H9 (cell line): Measurements from ENCODE around the gene NUDT7. TPM values are rescaled to one million over a fixed set of nuclear protein-coding genes. Genes with fewer than 3 reads are reported as not detected.

Experiments used
- DNase-seq: peaks from one replicate; pipeline ENCODE4 v3.0.0-alpha.2; 2017
- H2AFZ ChIP-seq: one replicate; pipeline ENCODE4 v1.6.1; 2013; ENCODE audit warnings: mild to moderate bottlenecking, low read length, control low read depth, moderate library complexity
- H2AK5ac ChIP-seq: 2 replicates; pipeline ENCODE4 v1.6.1; 2013; ENCODE audit warnings: low read length, control low read depth, mixed read lengths; ENCODE audit not compliant: insufficient read length
- H2BK120ac ChIP-seq: one replicate; pipeline ENCODE4 v1.6.1; 2013; ENCODE audit warnings: low read depth, mild to moderate bottlenecking, low read length, control low read depth, inconsistent platforms; ENCODE audit not compliant: poor library complexity, severe bottlenecking
- H2BK12ac ChIP-seq: 2 replicates; pipeline ENCODE4 v1.6.1; 2013; ENCODE audit warnings: low read length, control low read depth, mixed read lengths, low read depth; ENCODE audit not compliant: insufficient read length
- H2BK15ac ChIP-seq: 2 replicates; pipeline ENCODE4 v1.6.1; 2013; ENCODE audit warnings: low read depth, low read length, control low read depth
- H2BK20ac ChIP-seq: one replicate; pipeline ENCODE4 v1.6.1; 2013; ENCODE audit warnings: low read depth, mild to moderate bottlenecking, low read length, control low read depth, inconsistent platforms; ENCODE audit not compliant: poor library complexity, severe bottlenecking
- H2BK5ac ChIP-seq: 2 replicates; pipeline ENCODE4 v1.6.1; 2013; ENCODE audit warnings: low read length, control low read depth, mixed read lengths; ENCODE audit not compliant: insufficient read length
- H3K14ac ChIP-seq: 2 replicates; pipeline ENCODE4 v1.6.1; 2013; ENCODE audit warnings: low read length, control low read depth; ENCODE audit not compliant: insufficient read depth
- H3K18ac ChIP-seq: 2 replicates; pipeline ENCODE4 v1.6.1; 2013; ENCODE audit warnings: low read depth, mild to moderate bottlenecking, mixed read lengths, low read length, control low read depth; ENCODE audit not compliant: insufficient read length
- H3K23ac ChIP-seq: 2 replicates; pipeline ENCODE4 v1.6.1; 2013; ENCODE audit warnings: low read length, control low read depth, mixed read lengths, low read depth; ENCODE audit not compliant: insufficient read length
- H3K23me2 ChIP-seq: 2 replicates; pipeline ENCODE4 v1.6.1; 2013; ENCODE audit warnings: low read depth, mild to moderate bottlenecking, mixed read lengths, low read length, control low read depth; ENCODE audit not compliant: insufficient read length, poor library complexity, severe bottlenecking
- H3K27ac ChIP-seq: 2 replicates; pipeline ENCODE4 v1.5.1; 2013; ENCODE audit warnings: low read length, control low read depth, mixed read lengths, low read depth; ENCODE audit not compliant: insufficient read length
- H3K27me3 ChIP-seq: 2 replicates; pipeline ENCODE4 v1.6.1; 2013; ENCODE audit warnings: low read length, control low read depth, inconsistent platforms; ENCODE audit not compliant: insufficient read depth
- H3K4ac ChIP-seq: 2 replicates; pipeline ENCODE4 v1.6.1; 2013; ENCODE audit warnings: low read depth, mild to moderate bottlenecking, control low read depth, inconsistent platforms, low read length, moderate library complexity
- H3K4me1 ChIP-seq: 2 replicates; pipeline ENCODE4 v1.6.1; 2013; ENCODE audit warnings: low read length, control low read depth, inconsistent platforms; ENCODE audit not compliant: insufficient read depth
- H3K4me2 ChIP-seq: 2 replicates; pipeline ENCODE4 v1.6.1; 2013; ENCODE audit warnings: low read length, control low read depth, mixed read lengths; ENCODE audit not compliant: insufficient read length, insufficient read depth
- H3K56ac ChIP-seq: 2 replicates; pipeline ENCODE4 v1.6.1; 2013; ENCODE audit warnings: low read depth, mild to moderate bottlenecking, mixed read lengths, low read length, control low read depth; ENCODE audit not compliant: insufficient read length
- H3K79me1 ChIP-seq: 2 replicates; pipeline ENCODE4 v1.6.1; 2013; ENCODE audit warnings: low read depth, mild to moderate bottlenecking, moderate library complexity, low read length, control low read depth, inconsistent platforms; ENCODE audit not compliant: insufficient read depth, poor library complexity, severe bottlenecking
- H3K79me2 ChIP-seq: 2 replicates; pipeline ENCODE4 v1.6.1; 2013; ENCODE audit warnings: low read length, control low read depth, inconsistent platforms; ENCODE audit not compliant: insufficient read depth
- H3K9ac ChIP-seq: 2 replicates; pipeline ENCODE4 v1.6.1; 2013; ENCODE audit warnings: low read length, control low read depth, mixed read lengths; ENCODE audit not compliant: insufficient read length; ENCODE audit errors: extremely low read depth
- H3K9me3 ChIP-seq: one replicate; pipeline ENCODE4 v1.6.1; 2013; ENCODE audit warnings: low read depth, low read length, inconsistent platforms; ENCODE audit not compliant: control insufficient read depth
- H3T11ph ChIP-seq: one replicate; pipeline ENCODE4 v1.6.1; 2013; ENCODE audit warnings: mild to moderate bottlenecking, low read length, control low read depth, inconsistent platforms
- H4K20me1 ChIP-seq: one replicate; pipeline ENCODE4 v1.6.1; 2013; ENCODE audit not compliant: control insufficient read depth, insufficient read length, insufficient read depth
- H4K5ac ChIP-seq: 2 replicates; pipeline ENCODE4 v1.6.1; 2013; ENCODE audit warnings: low read depth, mild to moderate bottlenecking, mixed read lengths, low read length, control low read depth; ENCODE audit not compliant: insufficient read length
- H4K8ac ChIP-seq: replicated peaks from 2 replicates; pipeline ENCODE4 v1.6.1; 2013; ENCODE audit warnings: low read length, control low read depth, mixed read lengths, low read depth; ENCODE audit not compliant: insufficient read length
- H4K91ac ChIP-seq: 2 replicates; pipeline ENCODE4 v1.6.1; 2013; ENCODE audit warnings: low read depth, mild to moderate bottlenecking, moderate library complexity, mixed read lengths, low read length, control low read depth; ENCODE audit not compliant: insufficient read length
- H3K27ac Mint-ChIP-seq, 3 experiments: 2 replicates in 2 of 3; 3 replicates in 1 of 3; pipeline ENCODE4 v1.8.0; 2020 to 2021; ENCODE audit warnings: mixed read lengths in 3 of 3, mild to moderate bottlenecking in 1 of 3, moderate library complexity in 1 of 3
- H3K27me3 Mint-ChIP-seq: 2 replicates; pipeline ENCODE4 v1.8.0; 2021; ENCODE audit warnings: low read depth, mild to moderate bottlenecking, moderate library complexity, mixed read lengths
- H3K36me3 Mint-ChIP-seq, 3 experiments: 2 replicates in 2 of 3; 3 replicates in 1 of 3; pipeline ENCODE4 v1.8.0; 2020 to 2021; ENCODE audit warnings: low read depth in 3 of 3, mixed read lengths in 3 of 3; ENCODE audit not compliant: insufficient read depth in 1 of 3
- H3K4me1 Mint-ChIP-seq, 2 experiments: 2 replicates each; pipeline ENCODE4 v1.8.0; 2020; ENCODE audit warnings: mixed read lengths in 2 of 2
- H3K4me3 Mint-ChIP-seq, 2 experiments: 2 replicates in 1 of 2; 3 replicates in 1 of 2; pipeline ENCODE4 v1.8.0; 2020 to 2021; ENCODE audit warnings: mild to moderate bottlenecking in 2 of 2, mixed read lengths in 2 of 2, moderate library complexity in 1 of 2
- H3K9me3 Mint-ChIP-seq, 2 experiments: 2 replicates in 1 of 2; 3 replicates in 1 of 2; pipeline ENCODE4 v1.8.0; 2020; ENCODE audit warnings: mild to moderate bottlenecking in 2 of 2, mixed read lengths in 2 of 2, moderate library complexity in 1 of 2
- WGBS: extraction: QIAGEN DNeasy Blood & Tissue Kit; methylation state at CpG from one replicate; pipeline ENCODE4 v1.1.7; 2013; ENCODE audit warnings: missing lambda C conversion rate, low lambda C conversion rate, mixed read lengths; ENCODE audit not compliant: insufficient read length; ENCODE audit errors: extremely low coverage; 5-methylcytosine and 5-hydroxymethylcytosine counted together
- total RNA-seq: library from RNA; stranded (reverse); gene quantifications from 2 replicates; pipeline ENCODE4 v1.2.1, GENCODE V29; 2021
- TF ChIP-seq, protein P1 (sequence below): fragments of 200-600 bp; sonication (generic); conservative IDR thresholded peaks from 3 replicates; pipeline ENCODE4 v1.8.0; 2021; ENCODE audit warnings: antibody characterized with exemption, mild to moderate bottlenecking

NUDT7 gene
- total RNA-seq, 1 experiment from 2014 or later = 6.8 TPM

DNA sequence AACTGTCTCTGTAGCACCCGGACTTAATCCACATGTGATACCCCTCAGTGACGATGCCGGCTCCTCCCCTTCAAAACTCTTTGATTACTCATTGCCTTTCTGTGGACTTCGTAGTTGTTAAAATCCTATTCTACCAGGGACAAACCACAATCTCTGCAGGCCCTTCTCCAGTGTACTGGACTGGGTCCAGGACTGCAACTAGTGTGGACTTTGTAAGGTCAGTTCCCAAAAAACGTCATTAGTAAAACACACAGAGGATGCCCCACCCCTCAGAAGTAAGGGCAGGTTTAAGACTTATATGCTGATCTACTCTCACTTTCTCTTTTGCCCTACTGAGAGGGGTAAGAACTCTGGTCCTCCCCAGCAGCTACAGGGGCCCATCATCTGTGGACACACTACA is 10.5 kb upstream of the NUDT7 start:
- Histone ChIP-seq H4K91ac (no peak overlapping the region), H2AK5ac (no peak overlapping the region), H4K5ac (no peak overlapping the region), H2BK12ac (no peak overlapping the region), H2AFZ (no peak overlapping the region), H4K8ac (no peak overlapping the region), H3K27me3 (no peaks in the 10 kb centered on the region), H3K4me2 (no peak overlapping the region), H3K4ac (no peak overlapping the region), H2BK120ac (no peak overlapping the region), H3K79me2 (no peaks in the 10 kb centered on the region), H4K20me1 (no peaks in the 10 kb centered on the region), H2BK5ac (no peak overlapping the region), H3K23ac (no peak overlapping the region), H3K9ac (no peak overlapping the region), H3K9me3 (no peaks in the 10 kb centered on the region), H3K27ac (no peak overlapping the region), H2BK20ac (no peak overlapping the region), H3K56ac (no peak overlapping the region), H3K4me1 (no peaks in the 10 kb centered on the region), H3K14ac (no peak overlapping the region), H3K23me2 (no peaks in the 10 kb centered on the region), H3K18ac (no peak overlapping the region), H3T11ph (no peak overlapping the region), H3K79me1 (no peaks in the 10 kb centered on the region), H2BK15ac (no peak overlapping the region)
- WGBS = no CpG with 5 or more reads among the region's 5 CpGs
- TF ChIP-seq, protein P1, sequence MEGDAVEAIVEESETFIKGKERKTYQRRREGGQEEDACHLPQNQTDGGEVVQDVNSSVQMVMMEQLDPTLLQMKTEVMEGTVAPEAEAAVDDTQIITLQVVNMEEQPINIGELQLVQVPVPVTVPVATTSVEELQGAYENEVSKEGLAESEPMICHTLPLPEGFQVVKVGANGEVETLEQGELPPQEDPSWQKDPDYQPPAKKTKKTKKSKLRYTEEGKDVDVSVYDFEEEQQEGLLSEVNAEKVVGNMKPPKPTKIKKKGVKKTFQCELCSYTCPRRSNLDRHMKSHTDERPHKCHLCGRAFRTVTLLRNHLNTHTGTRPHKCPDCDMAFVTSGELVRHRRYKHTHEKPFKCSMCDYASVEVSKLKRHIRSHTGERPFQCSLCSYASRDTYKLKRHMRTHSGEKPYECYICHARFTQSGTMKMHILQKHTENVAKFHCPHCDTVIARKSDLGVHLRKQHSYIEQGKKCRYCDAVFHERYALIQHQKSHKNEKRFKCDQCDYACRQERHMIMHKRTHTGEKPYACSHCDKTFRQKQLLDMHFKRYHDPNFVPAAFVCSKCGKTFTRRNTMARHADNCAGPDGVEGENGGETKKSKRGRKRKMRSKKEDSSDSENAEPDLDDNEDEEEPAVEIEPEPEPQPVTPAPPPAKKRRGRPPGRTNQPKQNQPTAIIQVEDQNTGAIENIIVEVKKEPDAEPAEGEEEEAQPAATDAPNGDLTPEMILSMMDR = no peak
- Mint-ChIP-seq H3K27ac (no peak overlapping the region; a peak in 1 of 7 replicates), H3K9me3 (no peaks in the 10 kb centered on the region), H3K4me3 (no peak overlapping the region), H3K4me1 (no peaks in the 10 kb centered on the region; a peak in 1 of 4 replicates), H3K36me3 (no peaks in the 10 kb centered on the region), H3K27me3 (no peaks in the 10 kb centered on the region)
- DNase-seq = no peak
